ACC112 (cell line): ENCODE results near the gene SIL1.

Experiments used
- H2AFZ ChIP-seq: fragments of 200-600 bp; sonication (generic); one replicate; pipeline ENCODE4 v1.6.0; 2017; ENCODE audit warnings: antibody characterized with exemption, low read length; ENCODE audit not compliant: unreplicated experiment
- H3K27ac ChIP-seq: fragments of 200-600 bp; sonication (generic); 2 replicates; pipeline ENCODE4 v1.5.1; 2014; ENCODE audit warnings: low read depth, mild to moderate bottlenecking, antibody characterized with exemption, low read length, moderate library complexity
- H3K27me3 ChIP-seq: fragments of 200-600 bp; sonication (generic); 2 replicates; pipeline ENCODE4 v1.6.1; 2014; ENCODE audit warnings: mild to moderate bottlenecking, antibody characterized with exemption, low read length, moderate library complexity, mixed read lengths; ENCODE audit not compliant: insufficient read depth
- H3K36me3 ChIP-seq: fragments of 200-600 bp; sonication (generic); 2 replicates; pipeline ENCODE4 v1.6.1; 2016; ENCODE audit warnings: mild to moderate bottlenecking, antibody characterized with exemption, low read length, moderate library complexity, mixed read lengths; ENCODE audit not compliant: insufficient read depth
- H3K4me1 ChIP-seq: fragments of 200-600 bp; sonication (generic); one replicate; pipeline ENCODE4 v1.6.1; 2016; ENCODE audit warnings: low read length, mixed read lengths; ENCODE audit not compliant: insufficient read depth, unreplicated experiment, control insufficient read depth
- H3K4me3 ChIP-seq: fragments of 200-600 bp; sonication (generic); 2 replicates; pipeline ENCODE4 v1.5.1; 2014; ENCODE audit warnings: mild to moderate bottlenecking, low read depth, low read length
- H3K79me2 ChIP-seq: fragments of 200-600 bp; sonication (generic); one replicate; pipeline ENCODE4 v1.6.0; 2016; ENCODE audit warnings: low read length; ENCODE audit not compliant: control insufficient read depth, unreplicated experiment, insufficient read depth

Gene SIL1

GRCh38 chr5:138969323-138970002 lies 228.7 kb downstream of the SIL1 start:
- H3K27me3 ChIP-seq = no peaks in the 10 kb centered on the region
- no peaks in the 10 kb centered on the region for H3K36me3 ChIP-seq
- H3K27ac ChIP-seq = no peak overlapping the region
- H2AFZ ChIP-seq = no peak overlapping the region
- no peaks in the 10 kb centered on the region for H3K79me2 ChIP-seq
- peaks cover 7% of the 10 kb centered on the region for H3K4me1 ChIP-seq
- no peak overlapping the region for H3K4me3 ChIP-seq

GRCh38 chr5:138968601-138969000 lies 229.6 kb downstream of the SIL1 start:
- Histone ChIP-seq H2AFZ (no peak overlapping the region), H3K27me3 (no peaks in the 10 kb centered on the region), H3K36me3 (no peaks in the 10 kb centered on the region), H3K4me3 (no peak overlapping the region), H3K27ac (no peak overlapping the region), H3K4me1 (no peaks in the 10 kb centered on the region), H3K79me2 (no peaks in the 10 kb centered on the region)

- H3K27ac ChIP-seq = no peak overlapping the region
- no peaks in the 10 kb centered on the region for H3K79me2 ChIP-seq
- H3K4me1 ChIP-seq = no peaks in the 10 kb centered on the region
- H3K4me3 ChIP-seq = no peak overlapping the region
- H2AFZ ChIP-seq = no peak overlapping the region
- H3K27me3 ChIP-seq = no peaks in the 10 kb centered on the region
- H3K36me3 ChIP-seq = no peaks in the 10 kb centered on the region
Measured at GRCh38 chr5:138967791-138968448, 230.2 kb downstream of the SIL1 start.

GRCh38 chr5:138966236-138966985 lies 231.8 kb downstream of the SIL1 start:
- H3K79me2 ChIP-seq = no peaks in the 10 kb centered on the region

GRCh38 chr5:138965626-138966025 lies 232.5 kb downstream of the SIL1 start:
- H3K4me3 ChIP-seq = no peak overlapping the region
- H3K79me2 ChIP-seq = no peaks in the 10 kb centered on the region
- H3K4me1 ChIP-seq = no peaks in the 10 kb centered on the region
- no peak overlapping the region for H3K27ac ChIP-seq
- H3K36me3 ChIP-seq = no peaks in the 10 kb centered on the region
- H3K27me3 ChIP-seq = no peaks in the 10 kb centered on the region
- no peak overlapping the region for H2AFZ ChIP-seq

More at GRCh38 chr5:138966236-138966985, 231.8 kb downstream of the SIL1 start:
- Histone ChIP-seq H3K4me1 (no peaks in the 10 kb centered on the region), H3K36me3 (no peaks in the 10 kb centered on the region), H3K27ac (no peak overlapping the region), H3K4me3 (no peak overlapping the region), H3K27me3 (no peaks in the 10 kb centered on the region), H2AFZ (no peak overlapping the region)

GRCh38 chr5:138964647-138965201 lies 233.4 kb downstream of the SIL1 start:
- H3K36me3 ChIP-seq = no peaks in the 10 kb centered on the region
- H3K79me2 ChIP-seq = no peaks in the 10 kb centered on the region
- no peak overlapping the region for H3K27ac ChIP-seq
- H2AFZ ChIP-seq = no peak overlapping the region
- no peaks in the 10 kb centered on the region for H3K4me1 ChIP-seq
- H3K27me3 ChIP-seq = no peaks in the 10 kb centered on the region
- no peak overlapping the region for H3K4me3 ChIP-seq

- H2AFZ ChIP-seq = no peak overlapping the region
- no peaks in the 10 kb centered on the region for H3K79me2 ChIP-seq
- H3K27ac ChIP-seq = no peak overlapping the region
Measured at GRCh38 chr5:138963763-138964371, 234.3 kb downstream of the SIL1 start.

GRCh38 chr5:138962614-138963370 lies 235.4 kb downstream of the SIL1 start:
- no peaks in the 10 kb centered on the region for H3K36me3 ChIP-seq
- H2AFZ ChIP-seq = no peak overlapping the region
- H3K27me3 ChIP-seq = no peaks in the 10 kb centered on the region
- H3K79me2 ChIP-seq = no peaks in the 10 kb centered on the region
- no peak overlapping the region for H3K4me3 ChIP-seq
- no peaks in the 10 kb centered on the region for H3K4me1 ChIP-seq
- no peak overlapping the region for H3K27ac ChIP-seq

More at GRCh38 chr5:138963763-138964371, 234.3 kb downstream of the SIL1 start:
- Histone ChIP-seq H3K4me1 (no peaks in the 10 kb centered on the region), H3K36me3 (no peaks in the 10 kb centered on the region), H3K4me3 (no peak overlapping the region), H3K27me3 (no peaks in the 10 kb centered on the region)

GRCh38 chr5:138961729-138962128 lies 236.4 kb downstream of the SIL1 start:
- Histone ChIP-seq H3K4me3 (no peak overlapping the region), H2AFZ (no peak overlapping the region), H3K79me2 (no peaks in the 10 kb centered on the region), H3K27me3 (no peaks in the 10 kb centered on the region), H3K4me1 (no peaks in the 10 kb centered on the region), H3K27ac (no peak overlapping the region), H3K36me3 (no peaks in the 10 kb centered on the region)

GRCh38 chr5:138961221-138961620 lies 236.9 kb downstream of the SIL1 start:
- H3K36me3 ChIP-seq = no peaks in the 10 kb centered on the region
- no peak overlapping the region for H2AFZ ChIP-seq
- no peaks in the 10 kb centered on the region for H3K27me3 ChIP-seq
- H3K79me2 ChIP-seq = no peaks in the 10 kb centered on the region
- no peak overlapping the region for H3K27ac ChIP-seq
- H3K4me1 ChIP-seq = no peaks in the 10 kb centered on the region
- H3K4me3 ChIP-seq = no peak overlapping the region
